Measurements from ENCODE around the gene MKRN2OS.

DNA sequence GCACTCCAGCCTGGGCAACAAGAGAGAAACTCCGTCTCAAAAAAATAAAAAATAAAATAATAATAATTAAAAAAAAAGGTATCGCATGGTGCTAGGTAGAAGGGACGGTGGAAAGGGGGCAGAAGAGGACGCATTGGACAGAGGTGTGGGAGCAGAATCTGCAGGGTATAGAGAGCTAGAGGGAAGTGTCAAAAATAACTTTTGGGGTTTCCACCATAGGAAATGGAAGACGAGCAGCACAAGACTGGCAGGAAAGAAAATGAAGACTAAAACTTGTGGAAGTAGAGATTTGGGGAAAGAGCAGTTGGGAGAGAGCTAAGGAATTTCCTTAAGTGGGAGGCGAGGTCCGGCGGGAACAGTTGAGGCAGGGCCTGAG lies 11.0 kb upstream of the MKRN2OS start:
- TF ChIP-seq, protein P1, sequence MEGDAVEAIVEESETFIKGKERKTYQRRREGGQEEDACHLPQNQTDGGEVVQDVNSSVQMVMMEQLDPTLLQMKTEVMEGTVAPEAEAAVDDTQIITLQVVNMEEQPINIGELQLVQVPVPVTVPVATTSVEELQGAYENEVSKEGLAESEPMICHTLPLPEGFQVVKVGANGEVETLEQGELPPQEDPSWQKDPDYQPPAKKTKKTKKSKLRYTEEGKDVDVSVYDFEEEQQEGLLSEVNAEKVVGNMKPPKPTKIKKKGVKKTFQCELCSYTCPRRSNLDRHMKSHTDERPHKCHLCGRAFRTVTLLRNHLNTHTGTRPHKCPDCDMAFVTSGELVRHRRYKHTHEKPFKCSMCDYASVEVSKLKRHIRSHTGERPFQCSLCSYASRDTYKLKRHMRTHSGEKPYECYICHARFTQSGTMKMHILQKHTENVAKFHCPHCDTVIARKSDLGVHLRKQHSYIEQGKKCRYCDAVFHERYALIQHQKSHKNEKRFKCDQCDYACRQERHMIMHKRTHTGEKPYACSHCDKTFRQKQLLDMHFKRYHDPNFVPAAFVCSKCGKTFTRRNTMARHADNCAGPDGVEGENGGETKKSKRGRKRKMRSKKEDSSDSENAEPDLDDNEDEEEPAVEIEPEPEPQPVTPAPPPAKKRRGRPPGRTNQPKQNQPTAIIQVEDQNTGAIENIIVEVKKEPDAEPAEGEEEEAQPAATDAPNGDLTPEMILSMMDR (IDR thresholded peaks at IDR 0.05 in 2 of 3, conservative IDR thresholded peaks at IDR 0.05 in 1 of 3; ENCODE audit: borderline replicate concordance in 1 of 3, insufficient read depth in 1 of 3, low read depth in 2 of 3, low read length in 2 of 3) = no peak
- no peak for TF ChIP-seq EZH2 (IDR thresholded peaks at IDR 0.05)
- no peak for TF ChIP-seq POLR2A (IDR thresholded peaks at IDR 0.05; ENCODE audit: borderline replicate concordance, extremely low read depth, insufficient read depth, insufficient read length)
- TF ChIP-seq YY1 (IDR thresholded peaks at IDR 0.05; ENCODE audit: extremely low read depth, insufficient replicate concordance, low read depth, low read length) = no peak
- no peak for TF ChIP-seq EGR1 (IDR thresholded peaks at IDR 0.05; ENCODE audit: low read depth)
- no peak for TF ChIP-seq FOSL1 (IDR thresholded peaks at IDR 0.05; ENCODE audit: low read depth)
- TF ChIP-seq POLR2AphosphoS5 (IDR thresholded peaks at IDR 0.05; ENCODE audit: low read depth, low read length) = no peak
- no peak for TF ChIP-seq RAD21 (IDR thresholded peaks at IDR 0.05; ENCODE audit: low read depth)
- TF ChIP-seq ZNF274 (IDR thresholded peaks at IDR 0.05; ENCODE audit: low read depth, low read length) = no peak
- no peak for TF ChIP-seq CEBPB (IDR thresholded peaks at IDR 0.05; ENCODE audit: low read depth)
- TF ChIP-seq EZH2phosphoT487 (IDR thresholded peaks at IDR 0.05; ENCODE audit: borderline replicate concordance) = no peak
- TF ChIP-seq JUND (IDR thresholded peaks at IDR 0.05) = no peak
